H1 (cell line): ENCODE measurements around the gene SERINC5. TPM values are rescaled to one million over a fixed set of nuclear protein-coding genes. Genes with fewer than 3 reads are reported as not detected.

ENCODE experiments used
- ATF2 ChIP-seq: IDR thresholded peaks from 2 replicates; pipeline ENCODE4 v1.6.1; 2012; ENCODE audit warnings: low read length, inconsistent platforms
- TAF7 ChIP-seq: optimal IDR thresholded peaks from 2 replicates; pipeline ENCODE3; 2011; ENCODE audit warnings: low read depth, mild to moderate bottlenecking, inconsistent platforms, low read length, moderate library complexity, borderline replicate concordance
- polyA plus RNA-seq, 7 experiments: library from polyadenylated mRNA; depleted of rRNA in 3 of 7; stranded (reverse) in 5 of 7; unstranded in 2 of 7; fragments of >200 nt in 5 of 7; fragments of 200-250 nt in 2 of 7; gene quantifications; 1 replicate in 5 of 7; 2 replicates in 1 of 7; 4 replicates in 1 of 7; pipeline versions ENCODE4 v1.2.1 to v1.2.3, GENCODE V29; 2011 to 2013; ENCODE audit warnings: missing spikeins in 2 of 7, mixed read lengths in 2 of 7
- total RNA-seq: library from RNA; stranded (reverse); fragmentation: NEBNext Ultra II Directional; extraction: Animal tissue kit (Norgen Biotek cat#: 25700); gene quantifications from 2 replicates; pipeline ENCODE4 v1.2.1, GENCODE V29; 2021

SERINC5 gene
- total and polyA plus RNA-seq, 2 of the 8 experiments (the other 6 are each of a cell fraction or from before 2014, with no cell fraction given): 32.2 to 149 TPM

GRCh38 chr5:80220245-80220897, 35.5 kb downstream of the SERINC5 start (continued):
- TF ChIP-seq ATF2 (no peak), TAF7 (no peak)
- TF ChIP-seq, all 59 proteins: peak for 0
